ENCODE results near the gene PISD.

PISD gene

GRCh38 chr22:31613286-31613903 lies 48.6 kb downstream of the PISD start:
- no peak for ATAC-seq
- no peak for DNase-seq
- Mint-ChIP-seq H3K9me3 (no peaks in the 10 kb centered on the region), H3K27me3 (no peaks in the 10 kb centered on the region), H3K27ac (no peak overlapping the region), H3K4me3 (no peak overlapping the region), H3K36me3 (ENCODE audit: low read depth) (peaks cover 25% of the 10 kb centered on the region), H3K4me1 (peaks cover 26% of the 10 kb centered on the region)

GRCh38 chr22:31612891-31613285 lies 49.1 kb downstream of the PISD start:
- DNase-seq (no peak), ATAC-seq (no peak)
- Mint-ChIP-seq H3K36me3 (ENCODE audit: low read depth) (peaks cover 29% of the 10 kb centered on the region), H3K27ac (peak overlapping the region; percentile 54), H3K4me3 (peak overlapping the region; percentile 14), H3K27me3 (no peaks in the 10 kb centered on the region), H3K4me1 (peaks cover 26% of the 10 kb centered on the region), H3K9me3 (no peaks in the 10 kb centered on the region)

GRCh38 chr22:31611061-31611760 lies 50.8 kb downstream of the PISD start:
- DNase-seq, result no peak
- H3K27ac Mint-ChIP-seq, result no peak overlapping the region
- no peak for ATAC-seq

GRCh38 chr22:31610611-31611010 lies 51.4 kb downstream of the PISD start:
- DNase-seq (no peak), ATAC-seq (no peak)
- no peak overlapping the region for H3K4me3 Mint-ChIP-seq
- no peaks in the 10 kb centered on the region for H3K27me3 Mint-ChIP-seq
- peaks cover 9% of the 10 kb centered on the region for H3K4me1 Mint-ChIP-seq
- H3K9me3 Mint-ChIP-seq, result no peaks in the 10 kb centered on the region
- H3K27ac Mint-ChIP-seq, result no peak overlapping the region
- H3K36me3 Mint-ChIP-seq (ENCODE audit: low read depth), result peaks cover 35% of the 10 kb centered on the region

More at GRCh38 chr22:31611061-31611760, 50.8 kb downstream of the PISD start:
- Mint-ChIP-seq H3K36me3 (ENCODE audit: low read depth) (peaks cover 39% of the 10 kb centered on the region), H3K27me3 (no peaks in the 10 kb centered on the region), H3K9me3 (no peaks in the 10 kb centered on the region), H3K4me3 (no peak overlapping the region), H3K4me1 (peaks cover 15% of the 10 kb centered on the region)

GRCh38 chr22:31609716-31610115 lies 52.3 kb downstream of the PISD start:
- Mint-ChIP-seq H3K4me3 (no peak overlapping the region), H3K9me3 (no peaks in the 10 kb centered on the region), H3K27ac (no peak overlapping the region), H3K36me3 (ENCODE audit: low read depth) (peaks cover 30% of the 10 kb centered on the region), H3K4me1 (peaks cover 3% of the 10 kb centered on the region), H3K27me3 (no peaks in the 10 kb centered on the region)
- ATAC-seq (no peak), DNase-seq (no peak)

- Mint-ChIP-seq H3K4me3 (no peak overlapping the region), H3K9me3 (no peaks in the 10 kb centered on the region), H3K36me3 (ENCODE audit: low read depth) (peaks cover 32% of the 10 kb centered on the region), H3K27me3 (no peaks in the 10 kb centered on the region), H3K27ac (no peak overlapping the region), H3K4me1 (no peaks in the 10 kb centered on the region)
- ATAC-seq (no peak), DNase-seq (no peak)
Observed at GRCh38 chr22:31607696-31608095, 54.3 kb downstream of the PISD start.

GRCh38 chr22:31605851-31606585 lies 56.0 kb downstream of the PISD start:
- Mint-ChIP-seq H3K36me3 (ENCODE audit: low read depth) (peaks cover 37% of the 10 kb centered on the region), H3K9me3 (no peaks in the 10 kb centered on the region), H3K27ac (no peak overlapping the region), H3K4me3 (no peak overlapping the region), H3K4me1 (no peaks in the 10 kb centered on the region), H3K27me3 (no peaks in the 10 kb centered on the region)
- DNase-seq (no peak), ATAC-seq (no peak)

- DNase-seq (no peak), ATAC-seq (no peak)
- no peaks in the 10 kb centered on the region for H3K9me3 Mint-ChIP-seq
- peak overlapping the region; percentile 10 for H3K27ac Mint-ChIP-seq
- no peak overlapping the region for H3K4me3 Mint-ChIP-seq
- H3K4me1 Mint-ChIP-seq, result no peaks in the 10 kb centered on the region
- no peaks in the 10 kb centered on the region for H3K27me3 Mint-ChIP-seq
- H3K36me3 Mint-ChIP-seq (ENCODE audit: low read depth), result peaks cover 42% of the 10 kb centered on the region
Observed at GRCh38 chr22:31604746-31605705, 57.0 kb downstream of the PISD start.

GRCh38 chr22:31604137-31604705 lies 57.8 kb downstream of the PISD start:
- no peaks in the 10 kb centered on the region for H3K27me3 Mint-ChIP-seq
- DNase-seq (no peak), ATAC-seq (no peak)
- H3K4me3 Mint-ChIP-seq, result no peak overlapping the region
- H3K27ac Mint-ChIP-seq, result no peak overlapping the region
- H3K9me3 Mint-ChIP-seq, result no peaks in the 10 kb centered on the region
- peaks cover 40% of the 10 kb centered on the region for H3K36me3 Mint-ChIP-seq (ENCODE audit: low read depth)
- no peaks in the 10 kb centered on the region for H3K4me1 Mint-ChIP-seq

- H3K9me3 Mint-ChIP-seq, result no peaks in the 10 kb centered on the region
- H3K4me1 Mint-ChIP-seq, result no peaks in the 10 kb centered on the region
- DNase-seq (no peak), ATAC-seq (no peak)
- no peak overlapping the region for H3K4me3 Mint-ChIP-seq
- H3K36me3 Mint-ChIP-seq (ENCODE audit: low read depth), result peaks cover 40% of the 10 kb centered on the region
- no peaks in the 10 kb centered on the region for H3K27me3 Mint-ChIP-seq
- H3K27ac Mint-ChIP-seq, result no peak overlapping the region
Observed at GRCh38 chr22:31603574-31603973, 58.4 kb downstream of the PISD start.

- ATAC-seq (no peak), DNase-seq (no peak)
- no peak overlapping the region for H3K4me3 Mint-ChIP-seq
- H3K36me3 Mint-ChIP-seq (ENCODE audit: low read depth), result peaks cover 38% of the 10 kb centered on the region
- no peaks in the 10 kb centered on the region for H3K9me3 Mint-ChIP-seq
- no peaks in the 10 kb centered on the region for H3K4me1 Mint-ChIP-seq
- H3K27ac Mint-ChIP-seq, result no peak overlapping the region
- no peaks in the 10 kb centered on the region for H3K27me3 Mint-ChIP-seq
Observed at GRCh38 chr22:31603081-31603525, 58.9 kb downstream of the PISD start.

- no peaks in the 10 kb centered on the region for H3K9me3 Mint-ChIP-seq
- H3K4me3 Mint-ChIP-seq, result no peak overlapping the region
- no peak for DNase-seq
- H3K27me3 Mint-ChIP-seq, result no peaks in the 10 kb centered on the region
- H3K4me1 Mint-ChIP-seq, result no peaks in the 10 kb centered on the region
- ATAC-seq, result no peak
- peak overlapping the region; percentile 46 for H3K27ac Mint-ChIP-seq
- H3K36me3 Mint-ChIP-seq (ENCODE audit: low read depth), result peaks cover 33% of the 10 kb centered on the region
Observed at GRCh38 chr22:31602259-31602952, 59.6 kb downstream of the PISD start.

GRCh38 chr22:31595271-31595670 lies 66.7 kb downstream of the PISD start:
- DNase-seq, result no peak
- Mint-ChIP-seq H3K9me3 (no peaks in the 10 kb centered on the region), H3K27ac (no peak overlapping the region), H3K4me3 (no peak overlapping the region), H3K4me1 (no peaks in the 10 kb centered on the region), H3K27me3 (no peaks in the 10 kb centered on the region), H3K36me3 (ENCODE audit: low read depth) (peaks cover 18% of the 10 kb centered on the region)
- no peak for ATAC-seq
